CD14-positive monocyte (primary cell): ENCODE results near the gene RNASE7. TPM values are rescaled to one million over a fixed set of nuclear protein-coding genes. Genes with fewer than 3 reads are reported as not detected.

Experiments
- DNase-seq, 3 donors: peaks; one replicate each; pipeline ENCODE4 v3.0.0-alpha.2; 2011 to 2022
- H2AFZ ChIP-seq: 2 replicates; pipeline ENCODE4 v1.6.0; 2012; ENCODE audit warnings: mild to moderate bottlenecking, low read depth, low read length, inconsistent platforms; ENCODE audit not compliant: insufficient read depth, poor library complexity, severe bottlenecking
- H3K27ac ChIP-seq, 2 donors: 1 replicate in 1 of 2; 2 replicates in 1 of 2; pipeline ENCODE4 v1.5.1; 2012 to 2013; ENCODE audit warnings: low read length in 2 of 2, control low read depth in 1 of 2, inconsistent platforms in 1 of 2, low read depth in 1 of 2, mild to moderate bottlenecking in 1 of 2
- H3K27me3 ChIP-seq, 2 donors: one replicate each; pipeline versions ENCODE4 v1.6.0 to v1.6.1; 2011 to 2013; ENCODE audit warnings: low read length in 2 of 2; ENCODE audit not compliant: control insufficient read depth in 2 of 2, insufficient read depth in 2 of 2
- H3K36me3 ChIP-seq, 2 donors: replicated peaks in 1 of 2; 1 replicate in 1 of 2; 2 replicates in 1 of 2; pipeline versions ENCODE4 v1.5.1 to v1.6.1; 2012 to 2013; ENCODE audit warnings: low read length in 2 of 2, control low read depth in 1 of 2, inconsistent platforms in 1 of 2, mild to moderate bottlenecking in 1 of 2; ENCODE audit not compliant: insufficient read depth in 2 of 2, control insufficient read depth in 1 of 2
- H3K4me1 ChIP-seq, 2 donors: 1 replicate in 1 of 2; 2 replicates in 1 of 2; pipeline versions ENCODE4 v1.5.1 to v1.6.1; 2012 to 2013; ENCODE audit warnings: low read length in 2 of 2, control low read depth in 1 of 2, inconsistent platforms in 1 of 2, mild to moderate bottlenecking in 1 of 2, moderate library complexity in 1 of 2; ENCODE audit not compliant: insufficient read depth in 2 of 2, control insufficient read depth in 1 of 2
- H3K4me2 ChIP-seq: replicated peaks from 2 replicates; pipeline ENCODE3; 2012; ENCODE audit warnings: low read length, moderate library complexity, mild to moderate bottlenecking; ENCODE audit not compliant: poor library complexity, severe bottlenecking; ENCODE audit errors: extremely low read depth
- H3K4me3 ChIP-seq, 3 experiments: fragments of 200-600 bp in 1 of 3; sonication (generic) in 1 of 3; replicated peaks in 1 of 3; 1 replicate in 2 of 3; 2 replicates in 1 of 3; pipeline ENCODE4 v1.5.1; 2011 to 2013; ENCODE audit warnings: low read length in 3 of 3, mild to moderate bottlenecking in 3 of 3, control low read depth in 2 of 3, low read depth in 2 of 3, inconsistent platforms in 1 of 3, moderate library complexity in 1 of 3
- H3K79me2 ChIP-seq: 2 replicates; pipeline ENCODE4 v1.6.0; 2012; ENCODE audit warnings: mild to moderate bottlenecking, control low read depth, inconsistent platforms, low read length, moderate library complexity; ENCODE audit not compliant: insufficient read depth
- H3K9ac ChIP-seq: 2 replicates; pipeline ENCODE4 v1.6.0; 2017; ENCODE audit warnings: low read length, mild to moderate bottlenecking; ENCODE audit not compliant: insufficient read depth, poor library complexity, severe bottlenecking
- H3K9me3 ChIP-seq, 2 donors: replicated peaks in 1 of 2; 1 replicate in 1 of 2; 2 replicates in 1 of 2; pipeline versions ENCODE4 v1.5.1 to v1.6.1; 2012 to 2013; ENCODE audit warnings: low read length in 2 of 2, control low read depth in 1 of 2; ENCODE audit not compliant: control insufficient read depth in 1 of 2, insufficient read depth in 1 of 2
- H4K20me1 ChIP-seq: 2 replicates; pipeline ENCODE4 v1.6.0; 2012; ENCODE audit warnings: mild to moderate bottlenecking, low read length, control low read depth, moderate library complexity; ENCODE audit not compliant: insufficient read depth
- H3K27ac Mint-ChIP-seq, 7 donors: one replicate each; pipeline ENCODE4 v1.8.0; 2020; ENCODE audit warnings: mild to moderate bottlenecking in 7 of 7, mixed read lengths in 7 of 7, moderate library complexity in 6 of 7, inconsistent platforms in 2 of 7
- H3K27me3 Mint-ChIP-seq, 3 donors: one replicate each; pipeline ENCODE4 v1.8.0; 2021 to 2022; ENCODE audit warnings: low read depth in 3 of 3, mild to moderate bottlenecking in 3 of 3, mixed read lengths in 3 of 3, moderate library complexity in 3 of 3, inconsistent platforms in 1 of 3
- H3K36me3 Mint-ChIP-seq, 2 donors: one replicate each; pipeline ENCODE4 v1.8.0; 2020; ENCODE audit warnings: mixed read lengths in 2 of 2, inconsistent platforms in 1 of 2, mild to moderate bottlenecking in 1 of 2
- H3K4me1 Mint-ChIP-seq: one replicate; pipeline ENCODE4 v1.8.0; 2020; ENCODE audit warnings: mild to moderate bottlenecking, mixed read lengths
- H3K4me3 Mint-ChIP-seq, 2 donors: one replicate each; pipeline ENCODE4 v1.8.0; 2020; ENCODE audit warnings: mild to moderate bottlenecking in 2 of 2, mixed read lengths in 2 of 2, moderate library complexity in 1 of 2
- H3K9me3 Mint-ChIP-seq, 7 donors: one replicate each; pipeline ENCODE4 v1.8.0; 2020 to 2022; ENCODE audit warnings: mixed read lengths in 7 of 7, mild to moderate bottlenecking in 6 of 7, moderate library complexity in 6 of 7, inconsistent platforms in 2 of 7
- WGBS: methylation state at CpG from one replicate; pipeline ENCODE4 v1.1.5; 2013; ENCODE audit warnings: missing lambda C conversion rate; ENCODE audit not compliant: insufficient coverage; 5-methylcytosine and 5-hydroxymethylcytosine counted together
- intact Hi-C, 2 donors: fragments of 100-400 bp; cut with micrococcal nuclease; formaldehyde crosslinking; loops; one replicate each; pipeline versions ENCODE4 v1.15.0 to v1.15.1; 2023
- polyA plus RNA-seq, 3 donors: library from polyadenylated mRNA; depleted of rRNA in 1 of 3; unstranded in 2 of 3; stranded (reverse) in 1 of 3; fragments of 300-500 nt in 2 of 3; fragments of >200 nt in 1 of 3; fragmentation: Illumina TruSeq in 2 of 3; gene quantifications; 1 replicate in 2 of 3; 2 replicates in 1 of 3; pipeline ENCODE4 v1.2.3, GENCODE V29; 2012 to 2021
- TF ChIP-seq, protein P1 (sequence below): fragments of 200-600 bp; IDR thresholded peaks from one replicate; pipeline ENCODE4 v1.8.0; 2022; ENCODE audit warnings: antibody characterized with exemption, mild to moderate bottlenecking

RNASE7 gene
- polyA plus RNA-seq, 3 donors = not detected

DNA sequence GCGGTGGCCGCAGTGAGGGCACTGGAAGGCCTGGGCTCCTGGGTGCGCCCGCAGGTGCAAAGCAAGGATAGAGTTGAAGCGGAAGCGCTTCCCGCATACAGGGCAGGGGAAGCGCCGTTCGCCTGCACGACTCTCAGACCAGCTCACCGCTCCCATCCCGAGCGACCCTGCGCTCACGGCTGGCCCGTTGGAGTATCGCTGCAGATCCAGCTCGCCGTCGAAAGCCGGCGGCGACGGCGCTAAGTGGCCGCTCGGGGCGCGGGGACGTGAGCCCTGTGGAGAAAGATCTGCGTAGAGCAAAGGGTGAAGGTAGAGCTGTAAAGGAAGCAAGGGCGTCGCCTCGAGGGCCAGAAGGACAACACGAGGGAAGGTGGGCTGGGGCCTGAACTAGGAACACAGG lies 50.9 kb downstream of the RNASE7 start:
- Histone ChIP-seq H4K20me1 (peaks cover 8% of the 10 kb centered on the region), H3K79me2 (no peaks in the 10 kb centered on the region), H3K9ac (no peak overlapping the region), H3K27me3 (no peaks in the 10 kb centered on the region), H3K27ac (no peak overlapping the region), H2AFZ (no peak overlapping the region), H3K9me3 (no peaks in the 10 kb centered on the region), H3K4me2 (no peak overlapping the region), H3K36me3 (peaks cover 14 to 35% of the 10 kb centered on the region in 2 donors), H3K4me3 (no peak overlapping the region), H3K4me1 (peaks cover 8 to 17% of the 10 kb centered on the region in 2 donors)
- WGBS = 93% methylated on average over 36 of the region's 36 CpGs
- Mint-ChIP-seq H3K36me3 (peaks cover 19 to 33% of the 10 kb centered on the region in 2 donors), H3K4me1 (peaks cover 16% of the 10 kb centered on the region), H3K27me3 (peaks cover 4 to 8% (median 6%) of the 10 kb centered on the region in 3 donors), H3K27ac (peak overlapping the region in 1 of 7 donors; percentile 9), H3K9me3 (peaks cover 0 to 4% (median 0%) of the 10 kb centered on the region in 7 donors), H3K4me3 (no peak overlapping the region)
- TF ChIP-seq, protein P1, sequence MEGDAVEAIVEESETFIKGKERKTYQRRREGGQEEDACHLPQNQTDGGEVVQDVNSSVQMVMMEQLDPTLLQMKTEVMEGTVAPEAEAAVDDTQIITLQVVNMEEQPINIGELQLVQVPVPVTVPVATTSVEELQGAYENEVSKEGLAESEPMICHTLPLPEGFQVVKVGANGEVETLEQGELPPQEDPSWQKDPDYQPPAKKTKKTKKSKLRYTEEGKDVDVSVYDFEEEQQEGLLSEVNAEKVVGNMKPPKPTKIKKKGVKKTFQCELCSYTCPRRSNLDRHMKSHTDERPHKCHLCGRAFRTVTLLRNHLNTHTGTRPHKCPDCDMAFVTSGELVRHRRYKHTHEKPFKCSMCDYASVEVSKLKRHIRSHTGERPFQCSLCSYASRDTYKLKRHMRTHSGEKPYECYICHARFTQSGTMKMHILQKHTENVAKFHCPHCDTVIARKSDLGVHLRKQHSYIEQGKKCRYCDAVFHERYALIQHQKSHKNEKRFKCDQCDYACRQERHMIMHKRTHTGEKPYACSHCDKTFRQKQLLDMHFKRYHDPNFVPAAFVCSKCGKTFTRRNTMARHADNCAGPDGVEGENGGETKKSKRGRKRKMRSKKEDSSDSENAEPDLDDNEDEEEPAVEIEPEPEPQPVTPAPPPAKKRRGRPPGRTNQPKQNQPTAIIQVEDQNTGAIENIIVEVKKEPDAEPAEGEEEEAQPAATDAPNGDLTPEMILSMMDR = no peak
- DNase-seq = no peak
- intact Hi-C loops = loop anchor here (2.0 to 10.0 kb wide), 3 partner anchors 14 to 408 kb away; partner anchors contain the start of genes ANG (in 1 of the 2) and RNASE4 (in 1 of the 2)

Other genes with a start within 250 kb of the RNASE7 start
- 100 to 1,000 TPM in 1 of 3 donors, 10 to 100 TPM in 1, 1 to 10 TPM in 1; 2.1 to 191 (median 11.3) TPM for gene RNASE1, start 239.5 kb upstream of the RNASE7 start, polyA plus RNA-seq
- 10 to 100 TPM in 1 of 3 donors, 1 to 10 TPM in 2; 5.1 to 13.8 (median 8.4) TPM for gene RNASE3, start 151.0 kb upstream of the RNASE7 start, polyA plus RNA-seq
- gene RNASE2, start 86.9 kb upstream of the RNASE7 start, polyA plus RNA-seq = 100 to 1,000 TPM; 100 to 483 (median 307) TPM
- 100 to 1,000 TPM in 1 of 3 donors, 10 to 100 TPM in 2; 20.1 to 137 (median 21.1) TPM for gene METTL17, start 52.4 kb upstream of the RNASE7 start, polyA plus RNA-seq
- not detected for gene SLC39A2, start 43.1 kb upstream of the RNASE7 start, polyA plus RNA-seq
- 10 to 100 TPM in 2 of 3 donors, 1 to 10 TPM in 1; 6.8 to 11.7 (median 11.1) TPM for gene NDRG2, start 17.3 kb upstream of the RNASE7 start, polyA plus RNA-seq
- gene TPPP2, start 12.1 kb upstream of the RNASE7 start, polyA plus RNA-seq = not detected
- gene RNASE13, start 7.6 kb upstream of the RNASE7 start, polyA plus RNA-seq = under 1 TPM in 1 of 3 donors, not detected in 2; 0.39 TPM
- not detected for gene RNASE8, start 15.5 kb downstream of the RNASE7 start, polyA plus RNA-seq
- 100 to 1,000 TPM in 1 of 3 donors, 10 to 100 TPM in 2; 12.1 to 114 (median 15.3) TPM for gene ARHGEF40, start 27.9 kb downstream of the RNASE7 start, polyA plus RNA-seq
- gene ZNF219, start 56.3 kb downstream of the RNASE7 start, polyA plus RNA-seq = 1 to 10 TPM in 1 of 3 donors, under 1 TPM in 2; 0.49 to 7.2 (median 0.68) TPM
- gene TMEM253, start 58.7 kb downstream of the RNASE7 start, polyA plus RNA-seq = under 1 TPM in 1 of 3 donors, not detected in 2; 0.05 TPM
- not detected for gene OR5AU1, start 113.7 kb downstream of the RNASE7 start, polyA plus RNA-seq
- 100 to 1,000 TPM; 391 to 609 (median 580) TPM for gene HNRNPC, start 227.1 kb downstream of the RNASE7 start, polyA plus RNA-seq
- gene RPGRIP1, start 237.7 kb downstream of the RNASE7 start, polyA plus RNA-seq = 10 to 100 TPM in 1 of 3 donors, 1 to 10 TPM in 2; 4.7 to 10.4 (median 7.4) TPM